ENCODE data around the gene ELOB. TPM values are rescaled to one million over a fixed set of nuclear protein-coding genes. Genes with fewer than 3 reads are reported as not detected.
A peak's percentile ranks its signal among the peaks of the same experiment; 100 is the strongest.

Gene ELOB
- total RNA-seq, 4 donors from 2014 or later: 181 to 341 (median 323) TPM

- DNase-seq (ENCODE audit: low spot score) (no peak), ATAC-seq (ENCODE audit: low FRiP score) (no peak)
- TF ChIP-seq, protein P1, sequence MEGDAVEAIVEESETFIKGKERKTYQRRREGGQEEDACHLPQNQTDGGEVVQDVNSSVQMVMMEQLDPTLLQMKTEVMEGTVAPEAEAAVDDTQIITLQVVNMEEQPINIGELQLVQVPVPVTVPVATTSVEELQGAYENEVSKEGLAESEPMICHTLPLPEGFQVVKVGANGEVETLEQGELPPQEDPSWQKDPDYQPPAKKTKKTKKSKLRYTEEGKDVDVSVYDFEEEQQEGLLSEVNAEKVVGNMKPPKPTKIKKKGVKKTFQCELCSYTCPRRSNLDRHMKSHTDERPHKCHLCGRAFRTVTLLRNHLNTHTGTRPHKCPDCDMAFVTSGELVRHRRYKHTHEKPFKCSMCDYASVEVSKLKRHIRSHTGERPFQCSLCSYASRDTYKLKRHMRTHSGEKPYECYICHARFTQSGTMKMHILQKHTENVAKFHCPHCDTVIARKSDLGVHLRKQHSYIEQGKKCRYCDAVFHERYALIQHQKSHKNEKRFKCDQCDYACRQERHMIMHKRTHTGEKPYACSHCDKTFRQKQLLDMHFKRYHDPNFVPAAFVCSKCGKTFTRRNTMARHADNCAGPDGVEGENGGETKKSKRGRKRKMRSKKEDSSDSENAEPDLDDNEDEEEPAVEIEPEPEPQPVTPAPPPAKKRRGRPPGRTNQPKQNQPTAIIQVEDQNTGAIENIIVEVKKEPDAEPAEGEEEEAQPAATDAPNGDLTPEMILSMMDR (IDR thresholded peaks at IDR 0.05): no peak
These were observed 36.6 kb downstream of the ELOB start for GRCh38 chr16:2740476-2740875.

DNA sequence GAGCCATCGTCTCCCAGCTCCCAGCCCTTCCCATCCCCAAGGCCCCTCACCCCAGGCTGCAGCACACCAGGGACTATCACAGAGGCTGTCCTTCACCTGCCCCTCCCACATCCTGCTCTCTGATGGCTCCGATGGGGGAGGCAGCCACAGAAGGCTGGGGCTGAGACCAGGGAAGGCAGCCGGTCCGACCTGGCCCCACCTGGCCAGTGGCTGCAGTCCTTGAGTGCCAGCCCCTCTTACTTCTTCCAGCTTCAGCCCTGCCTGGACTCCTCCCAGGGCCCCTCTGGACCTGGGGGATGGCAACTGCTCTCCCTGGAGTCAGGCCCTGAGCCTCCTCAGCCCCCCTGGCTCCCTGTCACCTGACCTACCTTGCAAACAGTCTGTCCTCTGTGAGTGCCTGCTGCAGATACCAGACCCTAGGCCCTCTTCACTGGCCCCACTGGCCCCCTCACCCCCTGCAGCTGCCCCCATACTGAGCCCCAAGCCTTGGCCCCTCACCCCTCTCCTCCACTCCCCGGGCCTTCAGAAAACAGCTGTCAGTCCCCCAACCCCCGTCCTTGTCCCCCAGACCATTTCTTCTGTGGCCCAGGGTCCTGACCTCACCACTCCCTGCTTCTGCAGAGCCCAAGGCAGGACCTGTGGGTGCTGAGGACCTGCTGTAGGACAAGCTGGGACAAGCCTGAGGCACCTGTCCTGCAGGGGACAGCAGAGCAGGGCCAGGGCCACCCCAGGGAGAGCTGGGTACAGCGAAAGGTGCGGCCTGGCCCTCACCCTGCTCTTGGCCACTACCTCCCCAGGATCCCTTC, 37.3 kb downstream of the ELOB start:
- TF ChIP-seq, protein P1 (IDR thresholded peaks at IDR 0.05): no peak
- ATAC-seq (ENCODE audit: low FRiP score) (no peak), DNase-seq (ENCODE audit: low spot score) (no peak)

GRCh38 chr16:2738615-2739014, 38.5 kb downstream of the ELOB start:
- TF ChIP-seq, protein P1 (IDR thresholded peaks at IDR 0.05): no peak
- ATAC-seq (ENCODE audit: low FRiP score) (no peak), DNase-seq (ENCODE audit: low spot score) (no peak)

- TF ChIP-seq, protein P1 (IDR thresholded peaks at IDR 0.05): no peak
- ATAC-seq (ENCODE audit: low FRiP score): peak; percentile 27
- no peak for DNase-seq (ENCODE audit: low spot score)
These were observed 39.1 kb downstream of the ELOB start for GRCh38 chr16:2737895-2738418.

GRCh38 chr16:2737238-2737605, 39.9 kb downstream of the ELOB start:
- ATAC-seq (ENCODE audit: low FRiP score) (no peak), DNase-seq (ENCODE audit: low spot score) (no peak)
- TF ChIP-seq, protein P1 (IDR thresholded peaks at IDR 0.05): no peak

- DNase-seq (ENCODE audit: low spot score): no peak
- no peak for ATAC-seq (ENCODE audit: low FRiP score)
- TF ChIP-seq, protein P1 (IDR thresholded peaks at IDR 0.05): no peak
These were observed 40.4 kb downstream of the ELOB start for GRCh38 chr16:2736476-2737237.

Data from omental fat pad (tissue), 4 donors.